Suppressor macrophage treated with lipopolysaccharide for 4 hours (primary cell): ENCODE measurements around the gene FBXL17.
"Not testable (repeated sequence)": the region's sequence is repeated elsewhere in the genome, so short reads cannot be mapped to it uniquely, and the experiment has no call there.

Experiments used
- DNase-seq: peaks from one replicate; pipeline ENCODE4 v3.0.0-alpha.2; 2020

FBXL17 gene

GRCh38 chr5:108381954-108382783 is at the start of gene FBXL17:
Gene FBXL17, minus strand, starts transcription at chr5:108382098.
- DNase-seq, result peak; percentile 94

DNA sequence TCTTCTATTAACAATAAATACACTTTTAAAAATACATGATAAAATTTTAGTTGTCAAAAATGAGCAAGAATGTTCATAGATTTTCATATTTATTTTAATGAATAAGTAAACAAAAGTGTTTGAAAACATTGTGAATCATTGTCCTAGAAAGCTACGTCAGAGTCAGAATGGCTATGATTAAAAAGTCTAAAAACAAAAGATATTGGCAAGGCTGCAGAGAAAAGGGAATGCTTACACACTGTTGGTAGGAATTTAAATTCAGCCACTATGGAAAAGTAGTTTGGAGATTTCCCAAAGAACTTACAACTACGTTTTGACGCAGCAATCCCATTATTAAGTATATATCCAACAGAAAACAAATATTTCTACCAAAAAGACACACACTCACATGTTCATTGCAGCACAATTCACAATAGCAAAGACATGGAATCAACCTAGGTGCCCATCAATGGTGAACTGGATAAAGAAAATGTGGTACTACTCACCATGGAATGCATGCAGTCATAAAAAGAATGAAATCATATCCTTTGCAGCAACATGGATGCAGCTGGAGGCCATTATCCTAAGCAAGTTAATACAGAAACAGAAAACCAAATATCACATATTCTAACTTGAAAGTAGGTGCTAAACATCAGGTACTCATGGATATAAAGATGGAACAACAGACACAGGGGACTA is 49.2 kb upstream of the FBXL17 start:
- no peak for DNase-seq

- DNase-seq, result no peak
Measured at GRCh38 chr5:108421713-108422112, 39.8 kb upstream of the FBXL17 start.

DNA sequence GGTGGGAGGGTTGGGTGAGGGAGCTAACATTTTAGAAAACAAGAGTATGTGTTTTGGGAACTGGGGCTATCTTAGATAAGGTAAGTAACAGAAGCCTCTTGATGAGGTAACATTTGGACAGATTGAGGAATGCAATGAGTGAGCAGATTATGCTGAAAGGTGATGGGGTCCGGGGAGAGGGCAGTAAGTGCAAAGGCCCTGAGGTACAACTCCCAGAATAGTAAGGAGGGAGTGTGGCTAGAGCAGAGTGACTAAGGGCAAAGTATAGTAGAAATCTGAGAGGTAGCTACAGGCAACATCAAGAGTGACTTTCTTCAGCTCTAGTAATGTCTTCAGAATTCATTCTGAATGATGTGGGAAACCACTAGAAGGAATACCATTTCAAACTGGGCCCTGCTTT is 38.9 kb upstream of the FBXL17 start:
- no peak for DNase-seq

GRCh38 chr5:108420158-108420557 is 38.3 kb upstream of the FBXL17 start:
- no peak for DNase-seq

GRCh38 chr5:108418197-108418596 is 36.3 kb upstream of the FBXL17 start:
- DNase-seq, result no peak

DNA sequence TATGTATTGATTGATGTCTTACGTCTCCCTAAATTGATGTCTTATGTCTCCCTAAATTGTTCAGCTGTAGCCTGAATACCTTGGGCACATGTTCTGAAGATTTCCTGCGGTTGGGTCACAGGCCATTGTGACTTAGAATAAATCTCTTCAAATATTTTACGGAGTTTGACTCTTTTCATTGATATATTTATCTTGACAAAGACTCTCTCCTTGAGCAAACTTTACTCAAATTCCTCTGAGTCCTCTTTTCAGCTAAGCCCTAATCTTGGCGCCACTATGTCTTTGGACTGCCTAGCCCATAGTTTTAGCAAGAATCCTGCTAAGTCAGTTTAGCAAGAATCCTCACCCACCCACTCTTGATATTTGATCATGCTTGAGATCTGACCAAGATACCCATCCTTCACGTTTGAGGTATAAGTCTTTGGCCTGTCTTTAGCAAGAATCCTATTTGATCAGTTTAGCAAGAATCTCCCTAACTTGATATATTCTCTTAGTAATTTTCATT is 35.3 kb upstream of the FBXL17 start:
- no peak for DNase-seq

DNA sequence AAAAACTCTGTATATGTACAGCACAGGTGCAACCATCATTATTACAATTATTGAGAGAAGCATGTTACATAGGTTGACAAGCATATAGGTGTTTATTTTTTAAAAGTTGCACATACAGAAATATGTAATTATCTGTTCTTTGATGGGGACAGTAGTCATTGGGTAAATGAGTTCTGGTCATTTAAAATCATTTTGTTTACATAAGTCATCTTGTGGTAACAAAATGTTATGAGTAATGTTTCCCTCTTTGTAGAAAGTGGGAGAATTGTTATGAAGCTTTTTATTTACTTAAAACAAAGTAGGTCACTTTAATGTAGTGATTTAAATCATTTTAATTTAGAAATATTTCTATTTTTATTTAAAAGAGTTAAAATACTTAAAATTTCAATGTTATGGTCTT is 33.8 kb upstream of the FBXL17 start:
- DNase-seq, result no peak

DNA sequence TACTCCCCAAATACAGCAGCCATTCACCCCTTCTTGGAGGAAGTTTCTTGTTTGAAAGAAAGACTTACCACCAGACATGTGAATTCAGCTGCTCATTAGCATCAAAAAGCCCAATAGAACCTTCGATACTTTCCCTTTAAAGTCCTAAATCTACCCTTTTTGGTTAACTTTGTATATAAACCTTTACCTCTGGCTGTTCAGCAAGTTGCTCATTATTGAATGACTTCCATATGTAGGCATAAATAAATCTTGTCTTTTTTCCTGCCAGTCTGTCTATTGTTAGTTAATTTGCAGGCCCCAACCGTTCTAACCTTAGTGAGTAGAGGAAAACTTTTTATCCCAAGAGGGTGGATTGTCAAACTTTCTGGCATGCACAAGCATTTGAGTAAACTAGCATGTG is 27.9 kb upstream of the FBXL17 start:
- no peak for DNase-seq

GRCh38 chr5:108405201-108405600 is 23.3 kb upstream of the FBXL17 start:
- DNase-seq, result not testable (repeated sequence)

DNA sequence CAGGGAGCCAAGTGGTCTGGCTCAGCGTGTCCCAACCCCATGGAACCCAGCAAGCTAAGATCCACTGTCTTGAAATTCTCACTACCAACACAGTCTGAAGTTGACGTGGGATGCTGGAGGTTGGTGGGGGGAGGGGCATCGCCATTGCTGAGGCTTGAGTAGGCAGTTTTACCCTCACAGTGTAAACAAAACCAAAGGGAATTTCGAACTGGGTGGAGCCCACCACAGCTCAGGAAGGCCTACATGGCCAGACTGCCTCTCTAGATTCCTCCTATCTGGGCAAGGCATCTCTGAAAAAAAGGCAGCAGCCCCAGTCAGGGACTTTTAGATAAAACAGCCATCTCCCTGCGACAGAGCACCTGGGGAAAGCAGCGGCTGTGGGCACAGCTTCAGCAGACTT is 17.1 kb upstream of the FBXL17 start:
- DNase-seq, result no peak

DNA sequence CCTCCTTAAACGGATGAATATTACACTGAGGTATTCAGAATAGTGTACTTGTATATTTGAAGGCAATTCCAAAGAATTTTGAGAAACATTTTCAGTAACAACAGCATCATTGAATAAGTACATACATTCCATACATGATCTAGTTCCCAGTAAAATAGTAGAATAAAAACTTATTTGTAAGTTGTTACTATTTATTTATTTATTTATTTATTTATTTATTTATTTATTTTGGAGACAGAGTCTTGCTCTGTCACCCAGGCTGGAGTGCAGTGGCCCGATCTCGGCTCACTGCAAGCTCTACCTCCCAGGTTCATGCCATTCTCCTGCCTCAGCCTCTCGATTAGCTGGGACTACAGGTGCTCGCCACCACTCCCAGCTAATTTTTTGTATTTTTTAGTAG is 14.9 kb upstream of the FBXL17 start:
- not testable (repeated sequence) for DNase-seq

- no peak for DNase-seq
Measured at GRCh38 chr5:108387758-108388157, 5.9 kb upstream of the FBXL17 start.

GRCh38 chr5:108386345-108387061 is 4.6 kb upstream of the FBXL17 start:
- DNase-seq, result no peak

DNA sequence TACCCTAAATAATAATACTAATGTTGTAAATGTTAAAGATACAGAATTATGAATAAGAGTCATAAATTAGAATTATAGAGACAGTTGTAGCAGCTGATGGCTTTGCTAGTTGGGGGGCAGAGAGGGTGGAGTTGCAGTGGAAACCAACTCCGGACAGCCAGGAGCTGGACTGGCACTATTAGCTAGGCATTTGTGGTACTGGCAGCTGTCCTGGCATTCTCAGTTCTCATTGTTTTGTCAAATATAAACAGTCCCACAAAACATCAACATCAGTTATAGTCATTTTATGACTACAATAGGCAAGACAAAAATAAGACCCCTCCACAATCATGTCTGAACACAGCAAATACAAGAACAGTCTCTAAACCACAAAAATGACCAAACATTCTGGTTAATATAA is 2.8 kb upstream of the FBXL17 start:
- DNase-seq, result no peak

GRCh38 chr5:108382784-108383330 is 959 bp upstream of the FBXL17 start:
- DNase-seq, result peak; percentile 6

GRCh38 chr5:108381350-108381953 is 446 bp downstream of the FBXL17 start:
- DNase-seq, result peak; percentile 76

DNA sequence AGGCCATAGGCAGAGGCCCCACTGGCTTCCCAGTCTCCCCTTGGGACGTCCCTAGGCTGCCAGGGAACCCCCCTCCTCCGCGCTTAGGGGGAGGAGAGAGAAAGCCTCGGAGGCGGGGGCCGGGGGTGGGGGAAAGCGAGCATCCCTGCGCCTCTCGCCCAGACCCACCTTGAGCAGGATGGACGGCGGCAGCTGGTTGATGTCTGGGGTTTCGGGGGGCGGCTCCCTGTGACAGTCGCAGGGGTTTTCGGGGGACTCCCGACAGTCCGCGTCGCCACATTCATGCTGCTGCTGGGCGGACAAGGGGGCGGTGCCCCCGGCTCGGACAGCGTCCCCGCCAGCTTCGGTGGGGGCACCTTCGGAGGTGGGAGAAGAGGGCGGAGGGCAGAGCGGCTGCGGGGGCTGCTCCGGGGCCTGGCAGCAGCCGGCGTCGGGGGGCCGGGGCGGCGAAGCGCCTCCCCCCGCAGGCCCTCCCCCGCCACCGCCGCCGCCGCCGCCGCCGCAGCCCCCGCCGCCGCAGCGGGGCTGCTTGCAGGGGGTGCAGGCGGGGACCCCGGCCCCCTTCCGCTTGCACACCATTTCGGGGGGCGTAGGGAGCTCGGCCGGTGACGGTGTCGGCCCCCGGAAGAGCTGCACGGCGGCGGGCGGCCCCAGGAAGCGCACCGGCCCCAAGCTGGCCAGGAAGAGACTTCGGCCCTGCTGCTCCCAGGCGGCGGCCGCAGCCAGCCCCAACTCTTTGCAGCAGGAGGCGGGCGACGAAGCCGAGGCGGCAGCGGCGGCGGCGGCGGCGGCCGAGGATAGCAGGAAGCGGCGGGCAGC is 1.2 kb downstream of the FBXL17 start:
- DNase-seq, result peak; percentile 36

DNA sequence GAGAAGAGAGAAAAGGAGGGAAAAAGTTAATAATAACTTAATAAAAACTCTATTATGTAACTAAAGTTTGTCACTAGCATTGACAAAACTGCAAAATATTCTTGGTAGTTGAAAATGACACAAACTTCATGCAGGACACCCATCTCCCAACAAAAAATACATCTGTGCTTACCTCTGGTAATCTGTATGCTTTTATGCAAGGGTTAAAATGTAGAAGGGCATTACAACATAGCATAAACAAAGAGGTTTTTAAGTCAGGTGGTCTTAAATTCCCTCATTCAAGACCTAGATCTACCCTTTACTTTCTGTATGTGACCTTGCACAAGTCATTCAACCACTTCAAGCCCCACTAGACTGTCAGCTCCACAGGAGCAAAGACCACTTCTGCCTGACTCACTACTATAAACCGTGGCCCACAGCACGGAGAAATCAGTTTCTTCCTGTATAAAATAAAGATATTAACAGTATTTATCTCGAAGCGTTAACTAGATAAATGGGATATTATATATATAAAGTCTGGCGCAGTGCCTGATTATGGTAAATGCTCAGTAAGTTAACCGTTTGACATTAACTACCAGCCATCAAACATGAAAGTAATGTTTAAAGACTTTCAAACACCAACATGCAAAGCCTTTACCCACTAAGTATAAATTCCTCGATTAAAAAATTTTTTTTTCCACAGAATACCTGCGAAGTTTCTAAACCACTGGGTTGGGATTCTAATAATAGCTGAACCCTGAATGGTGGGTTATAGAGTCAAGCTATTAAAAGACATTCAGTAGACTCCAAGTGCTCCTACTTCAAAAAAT is 2.0 kb downstream of the FBXL17 start:
- peak; percentile 16 for DNase-seq

- no peak for DNase-seq
Measured at GRCh38 chr5:108375768-108376167, 6.1 kb downstream of the FBXL17 start.

GRCh38 chr5:108373426-108373825 is 8.5 kb downstream of the FBXL17 start:
- no peak for DNase-seq
